Erythroblast (primary cell): Measurements from ENCODE around the gene GIMAP8.

ENCODE experiments used
- GATA1 ChIP-seq: IDR thresholded peaks from 2 replicates; pipeline ENCODE4 v1.6.1; 2011; ENCODE audit warnings: low read depth, mild to moderate bottlenecking, control low read depth, low read length, moderate library complexity
- POLR2A ChIP-seq: IDR thresholded peaks from 2 replicates; pipeline ENCODE4 v1.6.1; 2011; ENCODE audit warnings: mild to moderate bottlenecking, low read length

DNA sequence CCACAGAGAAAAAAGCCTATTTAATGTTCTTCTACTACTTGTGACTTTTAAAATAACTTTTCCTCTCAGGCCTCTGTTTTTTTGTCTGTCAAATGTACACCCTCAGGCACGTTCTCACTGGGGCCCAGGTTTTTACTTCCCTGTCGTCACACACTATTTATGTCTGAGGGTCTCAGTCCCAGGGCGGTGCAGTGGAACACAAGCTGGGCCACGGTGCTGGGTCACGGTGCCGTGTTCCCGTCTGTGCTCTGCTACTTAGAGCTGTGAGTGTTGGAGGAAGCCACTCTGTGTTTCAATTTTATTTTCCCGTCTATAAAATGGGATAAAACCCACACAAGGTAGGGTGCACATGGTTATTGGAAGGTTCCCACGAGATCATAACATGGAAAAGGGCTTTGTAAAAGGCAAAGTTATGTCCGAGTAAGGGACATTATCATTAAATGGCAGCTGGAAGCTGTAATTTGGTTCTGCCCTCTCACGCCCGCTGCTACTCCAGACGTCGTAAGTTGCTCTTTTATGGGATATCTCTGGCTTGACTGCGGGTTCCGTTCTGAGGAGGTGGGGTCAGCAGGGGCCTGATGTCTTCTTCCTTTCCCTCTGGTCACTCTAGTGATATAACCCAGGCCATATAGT lies 46.1 kb upstream of the GIMAP8 start:
- TF ChIP-seq POLR2A, result no peak
- TF ChIP-seq GATA1, result no peak
